Suprapubic skin (tissue), 3 donors: Measurements from ENCODE around the gene IER3.

Experiments
- POLR2AphosphoS5 ChIP-seq, 3 donors: sonication (generic); formaldehyde crosslinking; IDR thresholded peaks; one replicate each; pipeline ENCODE4 v1.6.1; 2017; ENCODE audit warnings: antibody characterized with exemption in 3 of 3
- TF ChIP-seq, protein P1 (sequence below), 2 donors: fragments of 200-600 bp in 1 of 2; fragments of 450-650 bp in 1 of 2; sonication (generic) in 1 of 2; IDR thresholded peaks; one replicate each; pipeline ENCODE4 v1.5.1; 2016 to 2019; ENCODE audit warnings: antibody characterized with exemption in 2 of 2, mild to moderate bottlenecking in 1 of 2, moderate library complexity in 1 of 2

DNA sequence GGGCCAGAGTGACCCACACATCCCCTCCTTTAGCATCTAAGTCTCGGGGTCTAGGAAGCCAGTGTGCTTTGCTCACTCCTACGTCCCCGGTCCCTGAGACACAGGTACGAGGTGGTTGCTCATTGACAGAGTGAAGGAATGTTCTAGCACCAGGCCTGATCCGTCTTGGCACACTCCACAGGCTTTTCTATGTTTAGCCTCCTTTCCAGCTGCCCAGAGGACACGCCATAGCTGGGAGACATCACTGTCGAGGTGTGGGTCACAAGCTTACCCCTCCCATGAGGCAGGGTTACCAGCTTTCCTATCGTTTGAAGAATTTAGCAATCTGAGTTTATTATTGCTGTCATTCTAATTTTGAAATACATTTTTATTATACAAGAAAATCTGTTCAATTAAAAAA is 30.4 kb upstream of the IER3 start:
- TF ChIP-seq, protein P1, sequence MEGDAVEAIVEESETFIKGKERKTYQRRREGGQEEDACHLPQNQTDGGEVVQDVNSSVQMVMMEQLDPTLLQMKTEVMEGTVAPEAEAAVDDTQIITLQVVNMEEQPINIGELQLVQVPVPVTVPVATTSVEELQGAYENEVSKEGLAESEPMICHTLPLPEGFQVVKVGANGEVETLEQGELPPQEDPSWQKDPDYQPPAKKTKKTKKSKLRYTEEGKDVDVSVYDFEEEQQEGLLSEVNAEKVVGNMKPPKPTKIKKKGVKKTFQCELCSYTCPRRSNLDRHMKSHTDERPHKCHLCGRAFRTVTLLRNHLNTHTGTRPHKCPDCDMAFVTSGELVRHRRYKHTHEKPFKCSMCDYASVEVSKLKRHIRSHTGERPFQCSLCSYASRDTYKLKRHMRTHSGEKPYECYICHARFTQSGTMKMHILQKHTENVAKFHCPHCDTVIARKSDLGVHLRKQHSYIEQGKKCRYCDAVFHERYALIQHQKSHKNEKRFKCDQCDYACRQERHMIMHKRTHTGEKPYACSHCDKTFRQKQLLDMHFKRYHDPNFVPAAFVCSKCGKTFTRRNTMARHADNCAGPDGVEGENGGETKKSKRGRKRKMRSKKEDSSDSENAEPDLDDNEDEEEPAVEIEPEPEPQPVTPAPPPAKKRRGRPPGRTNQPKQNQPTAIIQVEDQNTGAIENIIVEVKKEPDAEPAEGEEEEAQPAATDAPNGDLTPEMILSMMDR (IDR thresholded peaks at IDR 0.05) = no peak
- TF ChIP-seq POLR2AphosphoS5 (IDR thresholded peaks at IDR 0.05) = no peak
